T follicular helper cell (primary cell): ENCODE measurements around the gene PQBP1.
A peak's percentile ranks its signal among the peaks of the same experiment; 100 is the strongest.
"Not testable (repeated sequence)": the region's sequence is repeated elsewhere in the genome, so short reads cannot be mapped to it uniquely, and the experiment has no call there.

ENCODE experiments used
- DNase-seq: peaks from one replicate; pipeline ENCODE4 v3.0.0-alpha.2; 2020; ENCODE audit warnings: low read depth
- total RNA-seq, 2 experiments: gene quantifications; one replicate each; lab custom pipeline; 2026; lab: John Stamatoyannopoulos, UW

The PQBP1 gene, protein sequence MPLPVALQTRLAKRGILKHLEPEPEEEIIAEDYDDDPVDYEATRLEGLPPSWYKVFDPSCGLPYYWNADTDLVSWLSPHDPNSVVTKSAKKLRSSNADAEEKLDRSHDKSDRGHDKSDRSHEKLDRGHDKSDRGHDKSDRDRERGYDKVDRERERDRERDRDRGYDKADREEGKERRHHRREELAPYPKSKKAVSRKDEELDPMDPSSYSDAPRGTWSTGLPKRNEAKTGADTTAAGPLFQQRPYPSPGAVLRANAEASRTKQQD
- 62.3 to 71.1 reads per million in 2 experiments for total RNA-seq

DNA sequence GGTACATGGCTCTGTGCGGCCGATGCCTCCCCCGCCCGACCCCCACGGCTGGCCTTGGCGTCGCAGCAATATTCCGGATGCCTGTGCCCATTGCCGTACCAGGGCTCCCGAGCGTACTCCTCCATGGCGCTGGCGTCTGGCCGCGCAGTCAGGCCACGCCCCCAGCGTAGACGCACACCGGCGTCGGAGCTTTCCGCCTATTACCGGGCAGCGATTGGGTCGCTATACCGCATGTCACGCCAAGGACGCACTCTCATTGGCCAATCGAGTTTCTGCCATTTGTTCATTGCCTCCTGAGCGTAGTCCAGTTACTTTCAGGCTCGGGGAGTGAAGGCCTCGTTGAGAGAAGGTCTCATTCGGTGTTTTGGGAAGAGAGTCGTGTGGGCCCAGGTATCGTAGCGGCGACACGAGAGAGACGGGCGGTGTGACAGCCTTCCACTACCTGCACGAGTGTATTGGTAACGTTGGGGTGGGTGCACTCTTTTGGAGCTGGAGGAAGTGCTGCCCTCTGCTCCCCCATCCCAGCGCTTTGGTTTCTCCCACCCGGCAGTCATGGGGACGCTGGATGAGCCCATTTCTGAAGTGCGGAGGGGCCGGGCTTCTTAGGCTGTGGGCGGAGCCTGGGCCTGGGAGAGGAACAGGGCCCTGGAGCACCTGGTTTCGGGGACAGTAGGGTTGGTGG, at the start of gene PQBP1, which contains the start of gene TIMM17B:
Gene PQBP1, plus strand, starts transcription at position 306 of the 682 bp plus-strand sequence. CDS start 580 bp downstream, outside the sequence.
Gene TIMM17B, minus strand, starts transcription at position 144 of the 682 bp plus-strand sequence. Its CDS starts 19 bp downstream, at position 125.
- DNase-seq, result peak; percentile 83

DNA sequence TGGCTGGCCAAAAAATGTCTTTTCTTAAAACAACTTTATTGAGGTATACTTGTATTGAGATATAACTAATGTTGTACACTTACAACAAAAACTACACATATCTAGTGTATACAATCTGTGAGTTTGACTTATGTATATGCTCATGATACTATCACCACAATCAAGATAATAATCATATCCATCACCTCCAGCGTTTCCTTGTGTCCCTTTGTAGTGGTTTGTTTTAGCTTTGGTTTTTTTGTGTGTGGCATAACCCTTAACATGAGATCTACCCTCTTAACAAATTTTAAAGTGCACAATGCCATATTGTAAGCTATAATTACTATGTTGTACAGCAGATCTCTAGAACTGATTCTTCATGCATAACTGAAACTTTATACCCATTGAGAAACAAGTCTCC, 48.9 kb upstream of the PQBP1 start:
- no peak for DNase-seq

DNA sequence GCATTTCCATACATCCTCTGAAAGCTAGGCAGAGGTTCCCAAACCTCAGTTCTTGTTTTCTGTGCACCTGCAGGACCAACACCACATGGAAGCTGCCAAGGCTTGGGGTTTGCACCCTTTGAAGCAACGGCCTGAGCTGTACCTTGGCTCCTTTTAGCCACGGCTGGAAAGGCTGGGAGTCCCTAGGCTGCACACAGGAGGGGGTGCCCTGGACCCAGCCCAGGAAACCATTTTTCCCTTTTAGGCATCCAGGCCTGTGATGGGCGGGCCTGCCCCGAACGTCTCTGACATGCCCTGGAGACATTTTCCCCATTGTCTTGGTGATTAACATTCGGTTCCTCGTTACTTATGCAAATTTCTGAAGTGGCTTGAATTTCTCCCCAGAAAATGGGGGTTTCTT, 44.9 kb upstream of the PQBP1 start:
- no peak for DNase-seq

DNA sequence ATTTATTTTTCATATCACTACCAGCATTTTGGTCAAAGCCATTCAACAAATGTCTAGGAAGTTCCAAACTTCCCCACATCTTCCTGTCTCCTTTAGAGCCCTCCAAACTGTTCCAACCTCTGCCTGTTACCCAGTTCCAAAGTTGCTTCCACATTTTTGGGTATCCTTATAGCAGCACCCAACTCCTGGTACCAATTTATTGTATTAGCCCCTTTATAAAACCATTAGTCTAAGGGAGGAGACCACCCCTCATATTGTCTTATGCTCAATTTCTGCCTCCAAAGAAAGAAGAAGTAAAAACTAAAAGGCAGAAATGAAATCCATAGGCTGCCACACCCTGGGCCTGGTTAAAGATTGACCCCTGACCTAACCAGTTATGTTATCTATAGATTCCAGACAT, 44.2 kb upstream of the PQBP1 start:
- not testable (repeated sequence) for DNase-seq

DNA sequence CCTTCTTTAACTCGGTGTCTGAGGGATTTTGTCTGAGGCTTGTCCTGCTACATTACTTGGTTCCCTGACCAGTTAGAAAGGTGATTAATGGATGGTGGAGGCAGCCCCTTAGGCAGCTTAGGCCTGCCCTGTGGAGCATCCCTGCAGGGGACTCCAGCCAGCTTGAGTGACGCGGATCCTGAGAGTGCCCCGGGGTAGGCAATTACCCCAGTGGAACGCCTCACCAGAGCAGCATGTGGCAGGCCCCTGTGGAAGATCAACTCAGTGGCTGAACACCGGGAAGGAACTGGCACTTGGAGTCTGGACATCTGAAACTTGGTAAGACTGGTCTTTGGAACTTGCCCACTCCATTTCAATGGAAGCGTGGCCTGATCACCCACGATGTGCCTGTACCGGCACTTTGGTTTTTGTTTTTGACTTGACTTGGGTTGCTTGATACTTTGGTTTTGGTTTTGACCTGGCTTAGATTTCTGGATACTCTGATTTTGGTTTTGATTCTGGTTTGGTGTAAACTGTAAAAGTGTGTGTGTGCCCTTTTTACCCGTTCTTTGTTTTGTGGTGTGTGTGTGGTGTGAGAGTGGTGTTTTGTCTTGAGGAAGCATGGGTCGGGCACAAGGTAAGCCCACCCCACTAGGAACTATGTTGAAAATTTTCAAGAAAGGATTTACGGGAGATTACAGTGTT, 43.5 kb upstream of the PQBP1 start:
- not testable (repeated sequence) for DNase-seq

DNA sequence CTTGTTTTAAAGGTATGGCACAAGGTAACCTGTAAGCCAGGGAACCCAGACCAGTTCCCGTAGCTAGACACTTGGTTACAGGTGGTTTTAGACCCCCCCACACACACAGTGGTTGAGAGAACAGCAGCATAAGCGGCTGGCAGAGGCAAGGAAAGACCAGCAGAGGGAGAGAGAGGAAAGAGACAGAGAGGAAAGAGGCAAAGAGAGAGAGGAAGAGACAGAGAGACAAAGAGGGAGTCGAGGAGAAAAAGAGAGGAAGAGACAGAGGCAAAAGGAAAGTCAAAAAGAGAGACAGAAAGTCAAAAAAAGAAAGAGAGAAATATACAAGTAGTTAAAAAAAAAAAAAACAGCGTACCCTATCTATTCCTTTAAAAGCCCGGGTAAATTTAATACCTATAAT, 42.8 kb upstream of the PQBP1 start:
- no peak for DNase-seq

DNA sequence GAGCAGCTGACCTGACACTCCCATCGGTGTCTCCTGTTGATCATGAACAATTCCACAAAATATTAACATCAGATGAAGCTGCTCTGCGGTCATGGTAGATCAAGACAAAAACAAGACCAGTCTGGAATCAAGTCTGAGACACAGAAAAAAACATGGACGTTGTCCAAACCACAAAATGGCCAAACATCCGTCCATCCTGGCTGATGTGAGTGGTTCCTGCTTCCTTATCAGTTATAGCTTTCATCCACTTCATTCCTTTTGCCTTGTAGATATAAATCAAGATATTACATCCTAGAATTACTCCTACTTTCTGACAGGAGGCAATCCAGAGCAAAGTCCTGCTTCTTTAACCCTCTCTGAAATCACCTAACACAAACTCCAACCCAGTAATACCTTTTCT, 33.5 kb upstream of the PQBP1 start:
- DNase-seq, result no peak

DNA sequence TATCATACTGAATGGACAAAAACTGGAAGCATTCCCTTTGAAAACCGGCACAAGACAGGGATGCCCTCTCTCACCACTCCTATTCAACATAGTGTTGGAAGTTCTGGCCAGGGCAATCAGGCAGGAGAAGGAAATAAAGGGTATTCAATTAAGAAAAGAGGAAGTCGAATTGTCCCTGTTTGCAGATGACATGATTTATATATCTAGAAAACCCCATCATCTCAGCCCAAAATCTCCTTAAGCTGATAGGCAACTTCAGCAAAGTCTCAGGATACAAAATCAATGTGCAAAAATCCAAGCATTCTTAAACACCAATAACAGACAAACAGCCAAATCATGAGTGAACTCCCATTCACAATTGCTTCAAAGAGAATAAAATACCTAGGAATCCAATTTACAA, 25.7 kb upstream of the PQBP1 start:
- not testable (repeated sequence) for DNase-seq

DNA sequence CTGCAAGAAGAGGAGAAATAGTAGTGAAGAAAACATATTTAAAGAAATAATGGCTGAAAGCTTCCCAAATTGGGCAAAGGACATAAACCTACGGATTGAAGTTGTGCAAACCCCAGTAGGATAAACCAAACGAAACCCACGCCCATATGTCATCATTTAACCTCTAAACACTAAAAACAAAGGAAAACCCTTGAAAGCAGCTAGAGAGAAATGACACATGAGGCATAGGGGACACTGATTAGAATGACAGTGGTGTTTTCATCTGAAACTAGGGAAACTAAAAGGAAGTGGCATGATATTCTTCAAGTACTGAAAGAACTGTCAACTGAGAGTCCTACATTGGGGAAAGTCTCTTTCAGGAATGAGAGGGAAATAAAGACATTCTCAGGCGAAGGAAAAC, 20.8 kb upstream of the PQBP1 start:
- DNase-seq, result not testable (repeated sequence)

DNA sequence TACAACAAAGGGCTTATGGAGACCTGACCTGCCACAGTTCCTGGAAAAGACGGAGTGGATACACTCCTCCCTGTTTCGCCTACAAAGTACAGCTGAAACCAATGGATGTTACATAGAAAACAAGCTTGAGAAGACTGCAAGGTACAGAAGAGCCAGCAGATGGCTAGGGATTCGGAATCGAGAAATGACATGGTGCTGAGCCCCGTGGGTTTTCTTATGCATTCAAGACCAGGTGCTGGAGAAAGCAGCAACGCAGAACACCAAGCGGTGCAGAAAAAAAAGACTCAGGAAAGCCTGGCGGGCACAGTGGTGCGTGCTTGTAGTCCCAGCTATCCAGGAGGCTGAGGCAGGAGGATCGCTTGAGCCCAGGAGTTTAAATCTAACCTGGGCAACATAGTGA, 14.0 kb upstream of the PQBP1 start:
- DNase-seq, result no peak

DNA sequence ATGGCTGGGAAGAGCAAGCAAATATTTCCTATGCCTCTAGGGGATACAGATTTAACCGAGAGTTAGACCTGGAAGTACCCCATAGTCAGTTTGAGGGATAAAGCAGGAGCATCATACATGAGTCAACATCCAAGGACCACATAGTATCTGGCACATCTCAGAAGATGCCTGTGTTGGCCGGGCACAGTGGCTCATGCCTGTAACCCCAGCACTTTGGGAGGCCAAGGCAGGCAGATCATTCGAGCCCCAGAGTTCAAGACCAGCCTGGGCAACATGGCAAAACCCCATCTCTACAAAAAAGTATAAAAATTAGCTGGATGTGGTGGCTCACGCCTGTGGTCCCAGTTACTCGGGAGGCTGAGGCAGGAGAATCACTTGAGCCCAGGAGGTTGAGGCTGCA, 11.1 kb upstream of the PQBP1 start:
- not testable (repeated sequence) for DNase-seq

DNA sequence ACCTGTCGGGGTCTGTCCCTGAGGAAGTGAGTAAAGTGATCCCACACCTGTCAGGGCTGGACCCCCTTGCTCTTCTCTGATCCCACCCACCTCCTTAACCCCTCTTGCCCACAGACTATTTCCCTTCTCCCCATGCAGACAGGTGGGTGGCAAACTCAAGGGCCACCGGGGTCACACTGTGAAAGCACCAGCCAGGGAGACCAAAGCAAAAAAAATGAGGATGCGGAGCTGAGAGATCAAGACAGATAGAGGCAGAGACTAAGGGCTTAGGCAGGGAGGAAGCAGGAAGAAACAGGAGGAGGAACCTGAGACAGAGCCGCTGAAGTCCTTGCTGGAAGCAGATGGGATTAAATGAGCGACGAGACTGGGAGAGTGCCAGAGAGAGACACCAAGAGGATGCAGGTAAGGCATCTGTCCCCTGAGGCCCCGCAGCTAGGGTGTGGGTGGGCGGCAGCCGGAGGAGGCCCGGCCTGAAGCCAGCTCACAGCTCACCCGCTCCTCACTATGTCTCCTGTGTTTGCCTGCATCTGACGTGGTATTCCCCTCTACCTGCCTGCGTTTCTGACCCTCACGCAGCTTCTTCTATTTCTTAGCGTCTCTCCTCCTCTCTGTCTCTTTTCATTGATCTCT, 7.3 kb upstream of the PQBP1 start:
- no peak for DNase-seq

DNA sequence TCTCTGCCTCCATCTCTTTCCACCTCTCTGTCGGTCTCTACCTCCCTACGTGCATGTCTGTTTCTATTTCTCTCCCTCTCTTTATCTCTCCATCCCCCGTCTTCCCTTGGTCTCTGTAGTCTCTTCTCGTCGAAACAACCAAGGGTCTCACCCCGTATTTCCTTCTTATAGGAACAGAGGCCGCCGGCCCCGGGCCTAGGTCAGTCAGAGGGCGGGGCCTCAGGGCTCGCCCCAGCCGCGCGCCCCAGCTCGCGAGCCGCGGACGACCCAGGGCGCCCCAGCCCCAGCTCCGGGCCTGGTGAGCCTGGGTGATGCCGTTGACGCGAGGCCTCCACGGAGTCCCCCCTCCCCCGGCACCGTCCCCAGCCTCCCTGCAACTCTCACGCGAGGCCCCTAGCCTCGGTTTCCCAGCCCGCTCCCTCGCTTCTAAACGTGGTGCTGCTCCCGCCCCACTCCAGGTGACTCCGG, 6.8 kb upstream of the PQBP1 start:
- DNase-seq, result no peak

DNA sequence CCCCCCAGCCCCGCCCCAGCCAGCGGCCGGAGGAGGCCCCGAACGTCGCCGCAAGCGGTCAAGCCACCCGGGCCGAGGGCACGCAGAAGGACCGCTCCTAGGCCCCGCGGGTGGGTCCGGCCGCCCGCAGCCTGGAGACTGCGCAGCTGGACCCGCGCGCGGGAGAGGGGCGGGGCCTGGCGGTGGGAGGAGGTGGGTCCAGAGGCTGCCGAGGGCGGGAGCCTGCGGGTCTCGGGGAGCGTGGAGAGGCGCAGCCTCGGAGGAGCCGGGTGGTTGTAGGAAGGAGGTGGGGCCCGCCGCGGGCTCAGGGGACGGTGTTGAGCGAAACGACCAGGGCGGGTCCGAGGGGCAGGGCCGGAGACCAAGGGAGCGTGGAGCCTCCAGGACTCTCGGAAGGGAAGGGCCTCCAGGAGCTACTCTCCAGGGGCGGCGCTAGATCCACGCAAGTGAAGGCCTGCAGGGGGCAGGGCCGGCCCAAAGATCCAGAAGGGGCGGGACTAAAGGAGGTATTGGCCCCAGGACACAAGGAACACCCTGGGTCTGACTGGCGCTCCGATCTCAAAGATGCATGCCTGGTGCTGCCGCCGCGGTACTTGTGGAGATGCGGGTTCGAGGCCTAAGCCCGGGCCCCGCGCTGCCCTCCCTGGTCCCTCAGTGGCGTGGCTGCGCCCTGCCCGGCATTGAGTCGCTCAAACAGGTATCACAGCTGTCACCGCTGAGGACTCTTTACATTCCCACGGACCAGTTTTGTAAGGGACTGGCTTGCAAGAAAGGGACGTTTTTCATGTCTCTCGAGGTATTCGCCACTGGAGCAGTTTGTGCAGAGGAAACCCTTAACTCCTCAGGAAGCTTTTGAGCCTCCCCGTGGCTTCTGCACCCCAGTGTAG, 6.1 kb upstream of the PQBP1 start:
- peak; percentile 66 for DNase-seq

DNA sequence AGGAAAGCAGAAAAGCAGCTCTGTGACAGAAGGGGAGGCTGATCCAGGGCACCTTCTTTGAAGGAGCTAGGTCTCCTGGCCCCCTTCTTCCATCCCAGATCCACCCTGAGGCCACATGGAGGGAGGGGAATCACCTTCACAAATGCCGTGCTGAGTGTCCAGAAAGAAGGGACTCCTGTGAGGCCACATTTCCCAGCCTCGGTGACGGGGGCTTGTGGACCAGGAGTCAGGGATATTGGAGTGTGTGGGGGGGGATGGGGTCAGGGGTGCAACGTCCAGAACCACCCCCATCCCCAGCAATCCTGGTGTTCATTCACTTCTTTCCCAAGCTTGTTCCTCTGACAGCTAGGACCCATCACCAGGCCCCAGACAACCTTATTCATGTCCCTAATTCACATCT, 4.8 kb upstream of the PQBP1 start:
- DNase-seq, result no peak

DNA sequence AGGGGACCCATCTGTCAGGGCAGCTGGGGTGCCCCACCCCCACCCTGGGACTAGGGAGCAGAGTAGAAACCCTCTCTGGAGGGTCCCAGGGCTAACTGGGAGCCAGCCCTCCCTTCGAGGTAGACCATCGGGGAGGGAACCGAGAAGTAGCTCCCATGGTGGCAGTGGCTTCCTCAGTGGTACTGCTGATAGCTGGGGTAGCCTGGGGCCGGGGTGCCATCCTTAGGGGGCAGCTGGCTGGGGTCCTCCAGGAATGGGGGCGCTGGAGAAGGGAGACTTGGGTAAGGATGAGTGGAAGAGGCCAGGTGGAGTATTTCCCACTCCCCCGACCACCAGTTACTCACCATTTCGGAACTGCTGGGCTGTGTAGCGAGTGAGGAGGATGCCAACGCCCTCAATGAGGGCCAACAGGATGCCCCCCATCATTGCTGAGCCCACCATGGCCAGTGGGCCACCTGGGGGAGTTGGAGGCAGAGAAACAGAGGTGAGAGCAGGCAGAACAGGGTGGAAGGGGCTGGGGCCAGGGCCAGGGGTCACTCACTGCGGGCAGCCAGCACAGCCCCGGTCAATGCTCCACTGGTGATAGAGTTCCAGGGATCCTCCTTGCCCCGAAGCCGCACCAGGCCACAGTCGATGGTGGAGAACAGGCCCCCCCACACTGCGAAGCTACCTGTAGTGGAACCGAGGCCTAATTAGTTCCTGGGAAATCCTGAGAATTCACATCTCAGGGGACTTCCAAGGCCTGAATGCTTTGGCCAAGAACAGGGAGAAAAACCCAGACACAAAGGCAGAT, 4.0 kb upstream of the PQBP1 start:
- no peak for DNase-seq

DNA sequence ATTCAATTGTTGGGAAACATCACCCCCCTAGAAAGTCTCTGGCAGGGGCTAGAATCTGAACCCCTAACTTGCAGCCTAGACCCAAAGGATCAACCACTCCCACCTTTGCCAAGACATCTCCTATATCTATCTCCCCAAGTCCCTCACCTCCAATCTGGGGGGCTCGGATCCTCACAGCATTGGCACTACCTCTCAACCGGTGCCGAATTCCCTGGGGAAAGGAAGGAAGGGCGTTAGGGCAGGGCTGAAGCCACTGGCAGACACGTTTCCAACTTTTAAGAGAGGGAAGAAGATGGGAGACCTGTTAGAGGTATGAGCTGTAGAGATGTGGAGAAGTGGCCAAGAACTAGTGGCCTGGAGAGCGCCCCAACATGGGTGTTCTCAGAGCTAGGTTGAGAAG, 2.8 kb upstream of the PQBP1 start:
- no peak for DNase-seq

DNA sequence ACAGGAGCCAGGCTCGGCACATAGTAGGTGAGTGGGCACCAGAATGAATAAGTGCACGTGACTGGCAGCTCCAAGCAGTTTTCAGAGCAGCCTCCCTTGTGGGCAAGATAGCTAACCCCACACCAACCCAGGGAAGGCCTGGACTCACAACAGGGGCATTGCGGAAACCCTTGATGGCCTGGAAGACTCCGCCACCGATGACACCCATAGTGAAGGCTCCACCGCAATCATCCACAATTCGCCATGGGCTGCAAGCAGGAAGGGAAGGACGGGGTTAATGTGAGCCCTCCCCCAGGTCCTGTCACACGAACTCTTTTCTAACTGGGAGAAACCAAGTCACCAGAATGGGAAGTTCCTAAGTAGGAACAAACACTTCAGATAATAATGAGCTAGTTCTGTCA, 1.1 kb upstream of the PQBP1 start:
- DNase-seq, result no peak

DNA sequence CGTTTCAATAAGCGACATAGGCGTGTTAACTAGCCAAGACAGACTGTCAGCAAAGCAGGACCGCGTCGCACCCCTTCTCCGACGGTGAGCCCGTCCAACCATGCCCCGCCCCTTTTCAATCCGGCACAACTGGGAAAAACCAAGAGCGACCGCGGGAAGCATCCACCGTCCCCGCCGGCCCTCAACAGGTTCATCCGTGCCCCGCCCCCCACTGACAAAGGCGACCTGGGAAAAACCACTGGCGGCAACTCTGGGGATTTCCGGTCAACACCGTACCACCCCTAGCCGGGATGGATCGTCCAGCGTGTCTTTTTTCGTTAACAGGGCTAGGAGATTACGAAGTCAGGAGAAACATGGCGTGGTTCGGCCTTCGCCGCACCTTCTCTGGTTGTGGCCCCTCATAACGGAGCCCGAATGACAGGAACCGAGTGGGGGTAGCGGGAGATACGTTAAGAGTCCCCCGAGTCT, 539 bp upstream of the PQBP1 start:
- peak; percentile 50 for DNase-seq

DNA sequence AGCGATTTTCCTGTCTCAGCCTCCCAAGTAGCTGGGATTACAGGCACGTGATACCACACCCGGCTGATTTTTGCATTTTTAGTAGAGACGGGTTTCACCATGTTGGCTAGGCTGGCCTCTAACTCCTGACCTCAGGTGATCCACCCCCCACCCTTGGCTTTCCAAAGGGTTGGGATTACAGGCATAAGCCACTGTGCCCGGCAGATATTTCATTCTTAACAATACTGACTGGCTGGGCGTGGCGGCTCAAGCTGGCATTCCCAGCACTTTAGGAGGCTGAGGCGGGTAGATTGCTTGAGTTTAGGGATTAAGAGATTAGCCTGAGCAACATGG, 1.3 kb downstream of the PQBP1 start:
- no peak for DNase-seq
